Left renal cortex interstitium (tissue), 4 donors: ENCODE results near the gene SH2D7. TPM values are rescaled to one million over a fixed set of nuclear protein-coding genes. Genes with fewer than 3 reads are reported as not detected.

Experiments used
- DNase-seq, 4 donors: peaks; one replicate each; pipeline ENCODE4 v3.0.0-alpha.2; 2013; ENCODE audit warnings: low read depth in 4 of 4, low spot score in 2 of 4, missing footprints in 1 of 4
- polyA plus RNA-seq, 4 donors: library from polyadenylated mRNA; unstranded; fragments of 120-200 nt; gene quantifications; one replicate each; pipeline ENCODE4 v1.2.1, GENCODE V29; 2013; ENCODE audit not compliant: insufficient read length in 4 of 4

Gene SH2D7
- polyA plus RNA-seq, 4 donors, result 0.48 to 0.95 (median 0.72) TPM

DNA sequence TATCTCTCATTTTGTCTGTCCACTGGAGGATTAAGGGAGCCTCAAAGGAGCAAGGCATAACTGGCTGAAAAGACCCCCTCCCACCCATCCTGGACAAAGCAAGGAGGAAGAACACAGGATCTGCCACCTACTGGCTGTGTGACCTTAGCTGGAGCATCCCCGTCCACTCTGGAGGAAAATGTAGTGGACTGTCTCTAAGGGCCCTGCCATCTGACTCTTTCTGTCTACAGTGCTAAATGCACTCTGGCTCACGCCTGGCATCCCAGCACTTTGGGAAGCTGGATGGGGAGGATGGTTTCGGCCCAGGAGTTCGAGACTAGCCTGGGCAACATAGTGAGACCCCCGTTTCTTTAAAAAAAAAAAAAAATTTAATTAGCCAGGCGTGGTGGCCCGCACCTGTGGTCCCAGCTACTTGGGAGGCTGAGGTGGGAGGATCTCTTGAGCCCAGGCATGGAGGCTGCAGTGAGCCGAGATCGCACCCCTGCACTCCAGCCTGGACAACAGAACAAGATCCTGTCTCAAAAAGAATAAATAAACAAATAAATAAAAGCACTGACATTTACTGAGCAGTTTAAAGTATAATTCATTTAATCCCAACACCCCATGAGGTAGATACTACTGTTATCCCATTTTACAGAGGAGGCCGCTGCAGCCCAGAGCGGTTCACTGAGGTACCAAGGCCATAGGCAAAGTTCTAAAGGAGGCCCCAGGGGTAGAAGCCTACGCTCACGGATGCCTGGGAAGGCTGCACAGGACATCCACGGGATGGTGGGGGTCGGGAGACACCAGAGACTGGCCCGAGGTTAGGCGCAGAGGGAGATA, 15.9 kb upstream of the SH2D7 start:
- DNase-seq, result no peak

DNA sequence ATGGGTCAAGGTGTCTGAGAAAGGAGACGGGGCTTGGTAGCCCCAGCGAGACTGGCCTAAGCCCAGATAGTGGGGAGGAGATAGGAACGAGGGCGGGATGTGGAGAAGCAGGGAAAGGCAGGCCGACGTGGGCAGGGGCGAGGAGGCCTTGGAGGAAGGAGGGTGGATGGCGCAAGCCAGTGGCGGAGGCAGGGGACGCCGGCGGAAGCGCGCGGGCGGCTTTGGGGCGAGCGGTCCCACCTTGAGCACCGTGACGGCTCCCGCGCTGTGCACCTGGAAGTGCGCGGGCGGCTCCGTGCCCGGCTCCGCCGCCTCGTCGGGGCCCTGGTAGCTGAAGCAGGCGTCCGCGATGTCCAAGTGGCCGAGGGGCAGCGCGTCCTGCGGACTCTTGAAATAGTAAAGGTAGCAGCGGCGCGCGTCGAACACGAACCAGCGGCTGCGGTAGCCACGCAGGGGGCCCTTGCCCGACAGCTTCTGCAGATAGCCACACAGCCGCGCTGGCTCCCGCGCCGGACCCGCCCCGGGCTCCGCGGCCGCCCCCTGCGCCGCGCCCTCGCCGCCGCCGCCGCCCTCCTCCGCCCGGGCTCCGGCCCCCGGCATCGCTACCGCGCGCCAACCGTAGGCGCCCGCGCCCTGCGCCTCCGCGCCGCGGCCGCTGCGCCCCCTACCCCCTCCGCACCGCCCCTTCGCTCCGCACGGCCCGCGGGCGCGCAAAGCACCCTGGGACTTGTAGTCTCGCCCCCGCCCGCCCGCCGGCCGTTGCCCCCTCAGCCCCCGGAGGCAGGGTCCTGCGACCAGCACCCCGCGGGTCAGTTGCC, 15.1 kb upstream of the SH2D7 start, which contains the start of gene TBC1D2B:
TSS of gene TBC1D2B (minus strand) at position 659 of the 818 bp plus-strand sequence. CDS start at position 600, 59 bp downstream.
- DNase-seq, result no peak

DNA sequence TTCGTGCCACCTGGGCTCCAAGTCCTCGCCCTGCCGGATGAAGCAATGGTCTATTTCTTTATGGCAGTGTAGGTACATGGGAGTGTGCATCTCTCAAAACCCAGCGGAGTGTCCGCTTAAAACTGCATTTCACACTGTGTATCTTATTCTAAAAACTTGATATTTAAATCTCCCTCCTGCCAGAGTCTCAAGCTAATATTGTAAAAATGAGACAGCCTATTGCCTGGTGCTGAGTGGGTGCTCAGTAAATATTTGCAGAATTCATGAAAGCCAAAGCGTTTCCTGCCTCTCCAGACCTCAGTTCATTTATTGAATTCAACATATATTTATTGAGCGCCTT, 14.5 kb upstream of the SH2D7 start:
- no peak for DNase-seq

- no peak for DNase-seq
These were observed 12.9 kb upstream of the SH2D7 start for GRCh38 chr15:78079298-78080087.

DNA sequence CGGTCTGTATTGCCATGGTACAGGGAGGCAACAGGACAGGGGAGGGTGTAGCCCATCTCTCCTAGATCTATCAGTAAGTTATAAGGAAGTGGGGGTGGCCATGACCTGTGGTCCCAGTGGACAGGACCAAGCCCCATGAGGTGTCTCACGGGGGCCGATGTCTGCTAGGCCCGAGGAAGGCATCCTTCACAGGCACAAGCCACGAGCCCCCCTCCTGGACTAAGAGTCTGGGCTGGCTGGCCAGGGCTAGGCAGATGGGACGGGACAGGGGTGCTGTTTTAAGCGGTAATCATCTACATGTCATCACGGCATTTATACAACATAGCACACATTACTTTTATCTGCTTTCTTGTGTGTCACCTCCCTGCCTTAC, 12.3 kb upstream of the SH2D7 start:
- no peak for DNase-seq

GRCh38 chr15:78082106-78082742, 10.1 kb upstream of the SH2D7 start:
- DNase-seq, result no peak

- no peak for DNase-seq
These were observed 9.6 kb upstream of the SH2D7 start for GRCh38 chr15:78082743-78083110.

DNA sequence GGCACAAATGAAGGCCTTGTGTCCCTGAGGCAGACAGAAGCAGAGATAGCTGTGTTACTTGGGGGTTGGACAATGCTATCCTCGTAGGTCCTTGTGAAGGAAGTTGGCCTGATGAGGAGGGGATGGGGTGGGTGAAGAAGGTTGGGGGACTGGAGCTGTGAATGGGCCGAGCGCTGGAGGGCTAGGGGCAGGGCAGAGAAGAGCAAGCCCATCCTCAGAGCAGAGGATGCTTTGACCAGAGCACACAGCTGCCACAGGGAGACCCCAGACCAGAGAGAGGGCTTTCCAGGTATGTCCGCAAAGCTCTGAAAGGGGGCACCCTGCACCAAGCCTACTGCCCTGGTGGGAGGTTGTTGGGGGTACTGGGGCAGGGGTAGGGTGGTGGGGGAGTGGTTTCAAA, 9.2 kb upstream of the SH2D7 start:
- DNase-seq, result no peak

DNA sequence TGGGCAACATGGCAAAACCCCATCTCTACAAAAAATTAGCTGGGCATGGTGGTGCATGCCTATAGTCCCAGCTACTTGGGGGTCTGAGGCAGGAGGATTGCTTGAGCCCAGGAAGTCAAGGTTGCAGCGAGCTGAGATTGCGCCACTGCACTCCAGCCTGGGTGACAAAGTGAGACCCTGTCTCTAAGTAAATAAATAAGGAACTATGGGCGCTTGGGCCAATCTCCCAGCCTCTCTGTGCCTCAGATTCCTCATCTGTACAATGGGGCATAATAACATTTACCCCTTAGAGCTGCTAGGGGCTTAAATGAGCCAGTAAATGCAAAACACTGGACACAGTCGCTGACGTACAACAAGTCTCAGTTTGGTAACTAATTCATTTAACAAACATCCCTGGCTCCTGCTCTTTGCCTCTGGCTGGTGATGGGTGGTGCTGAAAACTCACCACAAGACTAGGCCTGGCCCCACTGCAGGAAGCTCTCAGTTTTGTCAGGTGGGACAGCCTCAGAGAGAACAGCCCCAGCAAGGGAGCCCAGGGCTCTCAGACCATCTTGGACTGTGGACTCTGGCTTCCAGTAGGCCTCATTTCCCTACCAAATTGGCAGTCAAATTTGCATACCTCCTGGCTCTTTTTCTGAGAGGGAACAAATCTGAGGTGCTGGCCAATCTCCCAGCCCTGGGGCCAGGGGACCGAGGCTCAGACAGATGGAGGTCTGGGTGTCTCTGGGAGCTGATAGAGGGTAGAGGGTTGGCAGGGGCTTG, 8.5 kb upstream of the SH2D7 start:
- no peak for DNase-seq

DNA sequence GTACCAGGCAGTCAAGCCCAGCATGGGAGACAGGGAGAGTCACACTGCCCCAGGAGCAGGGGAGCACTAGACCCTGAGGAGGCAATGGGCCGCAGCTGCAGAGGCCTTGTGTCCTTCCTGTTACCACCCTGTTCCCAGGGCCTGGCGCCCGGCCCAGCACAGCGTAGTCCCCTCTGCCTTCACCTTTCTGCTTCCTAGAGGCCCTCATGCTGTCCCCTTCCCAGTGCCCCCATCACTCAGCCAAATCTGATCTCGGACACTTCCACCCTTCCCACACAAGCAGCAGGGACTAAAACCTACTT, 8.0 kb upstream of the SH2D7 start:
- no peak for DNase-seq

DNA sequence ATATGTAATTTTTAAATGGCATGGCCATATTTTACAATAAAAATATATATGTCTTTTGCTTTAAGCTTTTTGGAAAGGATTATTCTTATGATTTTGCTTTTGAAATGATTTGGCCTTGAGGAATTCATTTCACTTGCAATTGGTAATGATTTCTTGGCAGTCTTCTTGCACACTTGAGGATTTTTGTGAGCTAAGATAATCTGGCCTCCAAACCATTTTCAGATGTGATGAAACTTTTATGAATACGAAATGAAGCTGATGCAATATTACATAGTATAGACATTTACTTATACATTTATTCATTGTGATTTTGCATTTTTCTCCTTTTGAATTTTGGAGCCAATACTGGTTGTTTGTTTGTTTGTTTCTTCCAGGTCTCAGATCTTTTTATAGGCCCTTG, 6.4 kb upstream of the SH2D7 start:
- no peak for DNase-seq

GRCh38 chr15:78087951-78088772, 4.2 kb upstream of the SH2D7 start:
- no peak for DNase-seq

GRCh38 chr15:78088773-78089080, 3.6 kb upstream of the SH2D7 start:
- no peak for DNase-seq

GRCh38 chr15:78090422-78091063, 1.8 kb upstream of the SH2D7 start:
- DNase-seq, result no peak

- DNase-seq, result peak in 2 of 4 donors; percentile 53 to 71
These were observed 1.1 kb downstream of the SH2D7 start for GRCh38 chr15:78093242-78094020.

DNA sequence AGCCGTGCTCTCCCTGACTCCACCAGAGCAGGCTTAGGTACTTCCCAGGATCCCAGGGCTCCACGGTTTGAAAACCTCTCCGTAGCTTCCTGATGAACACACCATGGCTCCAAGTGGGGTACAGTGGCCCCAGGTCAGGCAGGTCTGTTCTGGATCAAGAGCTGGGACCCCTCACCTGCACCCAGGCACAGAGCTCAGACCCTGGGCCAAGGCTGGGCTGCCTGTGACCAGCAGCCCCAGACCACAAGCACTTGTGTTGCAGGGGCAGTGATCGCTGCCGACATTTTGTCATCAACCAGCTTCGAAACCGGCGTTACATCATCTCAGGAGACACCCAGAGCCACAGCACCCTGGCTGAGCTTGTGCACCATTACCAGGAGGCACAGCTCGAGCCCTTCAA, 5.3 kb downstream of the SH2D7 start:
- no peak for DNase-seq

- DNase-seq, result no peak
These were observed 5.9 kb downstream of the SH2D7 start for GRCh38 chr15:78098131-78098755.

DNA sequence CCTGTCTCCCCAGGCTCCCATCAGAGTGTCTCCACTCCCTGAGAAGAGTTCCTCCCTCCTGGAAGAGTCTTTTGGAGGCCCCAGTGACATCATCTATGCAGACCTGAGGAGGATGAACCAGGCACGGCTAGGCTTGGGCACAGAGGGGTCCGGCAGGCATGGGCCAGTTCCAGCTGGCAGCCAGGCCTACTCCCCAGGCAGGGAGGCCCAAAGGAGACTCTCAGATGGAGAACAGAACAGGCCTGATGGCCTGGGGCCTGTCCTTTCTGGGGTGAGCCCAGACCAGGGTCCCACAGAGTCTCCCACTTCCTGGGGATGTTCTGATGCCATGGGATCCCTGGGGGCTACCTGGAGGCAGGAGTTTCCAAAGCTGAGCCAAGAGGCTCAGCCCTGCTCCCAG, 8.5 kb downstream of the SH2D7 start:
- no peak for DNase-seq
